HepG2 (cell line): ENCODE results near the gene NEAT1. TPM values are rescaled to one million over a fixed set of nuclear protein-coding genes. Genes with fewer than 3 reads are reported as not detected.

Experiments used
- ATF2 ChIP-seq: sonication (generic); formaldehyde crosslinking; IDR thresholded peaks from 2 replicates; pipeline ENCODE4 v1.4.0; 2020; ENCODE audit warnings: missing genetic modification reagents
- ESRRA ChIP-seq: sonication (generic); formaldehyde crosslinking; IDR thresholded peaks from 2 replicates; pipeline ENCODE4 v1.5.1; 2020; ENCODE audit warnings: mild to moderate bottlenecking, low read depth, missing genetic modification reagents
- HNF4G ChIP-seq, 2 experiments: sonication (generic) in 1 of 2; formaldehyde crosslinking in 1 of 2; IDR thresholded peaks; 2 replicates each; pipeline versions ENCODE4 v1.4.0 to v1.6.1; 2011 to 2020; ENCODE audit warnings: borderline replicate concordance in 2 of 2, low read depth in 2 of 2, mild to moderate bottlenecking in 2 of 2, low read length in 1 of 2, missing genetic modification reagents in 1 of 2, moderate library complexity in 1 of 2
- KLF12 ChIP-seq: sonication (generic); formaldehyde crosslinking; IDR thresholded peaks from 2 replicates; pipeline ENCODE4 v1.4.0; 2020; ENCODE audit warnings: missing genetic modification reagents, borderline replicate concordance
- KLF13 ChIP-seq: sonication (generic); formaldehyde crosslinking; IDR thresholded peaks from 2 replicates; pipeline ENCODE4 v1.4.0; 2020; ENCODE audit warnings: mild to moderate bottlenecking, missing genetic modification reagents
- KLF9 ChIP-seq: IDR thresholded peaks from 2 replicates; pipeline ENCODE4 v1.6.1; 2016; ENCODE audit warnings: low read depth
- PHB2 ChIP-seq: fragments of 450-650 bp; IDR thresholded peaks from 2 replicates; pipeline ENCODE4 v1.6.1; 2018; ENCODE audit not compliant: partially characterized antibody
- PHF20 ChIP-seq: sonication (generic); formaldehyde crosslinking; IDR thresholded peaks from 2 replicates; pipeline ENCODE4 v1.5.0; 2020; ENCODE audit warnings: mild to moderate bottlenecking, missing genetic modification reagents
- REPIN1 ChIP-seq: sonication (generic); formaldehyde crosslinking; IDR thresholded peaks from 2 replicates; pipeline ENCODE4 v1.8.0; 2022; ENCODE audit warnings: missing genetic modification reagents, low read depth, mild to moderate bottlenecking, borderline replicate concordance
- REXO4 ChIP-seq: sonication (generic); formaldehyde crosslinking; IDR thresholded peaks from 2 replicates; pipeline ENCODE4 v1.8.0; 2022; ENCODE audit warnings: missing genetic modification reagents, mild to moderate bottlenecking, borderline replicate concordance
- SMARCE1 ChIP-seq: fragments of 450-650 bp; IDR thresholded peaks from 2 replicates; pipeline ENCODE4 v1.6.1; 2017; ENCODE audit warnings: borderline replicate concordance
- SNAI1 ChIP-seq: sonication (generic); formaldehyde crosslinking; IDR thresholded peaks from 2 replicates; pipeline ENCODE4 v1.5.0; 2020; ENCODE audit warnings: mild to moderate bottlenecking, missing genetic modification reagents, borderline replicate concordance
- STAT6 ChIP-seq: sonication (generic); formaldehyde crosslinking; IDR thresholded peaks from 2 replicates; pipeline ENCODE4 v1.4.0; 2020; ENCODE audit warnings: missing genetic modification reagents, mild to moderate bottlenecking, borderline replicate concordance
- TOE1 ChIP-seq: sonication (generic); formaldehyde crosslinking; IDR thresholded peaks from 2 replicates; pipeline ENCODE4 v1.4.0; 2020; ENCODE audit warnings: mild to moderate bottlenecking, missing genetic modification reagents
- ZFP37 ChIP-seq: sonication (generic); formaldehyde crosslinking; IDR thresholded peaks from 2 replicates; pipeline ENCODE4 v1.4.0; 2020; ENCODE audit warnings: missing genetic modification reagents, borderline replicate concordance
- ZNF10 ChIP-seq: sonication (generic); formaldehyde crosslinking; IDR thresholded peaks from 2 replicates; pipeline ENCODE4 v1.4.0; 2020; ENCODE audit warnings: mild to moderate bottlenecking, low read depth, missing genetic modification reagents, borderline replicate concordance
- ZNF17 ChIP-seq: sonication (generic); formaldehyde crosslinking; IDR thresholded peaks from 2 replicates; pipeline ENCODE4 v1.5.0; 2020; ENCODE audit warnings: mild to moderate bottlenecking, missing genetic modification reagents
- ZNF274 ChIP-seq: sonication (generic); formaldehyde crosslinking; IDR thresholded peaks from 2 replicates; pipeline ENCODE4 v1.5.1; 2020; ENCODE audit warnings: mild to moderate bottlenecking, missing genetic modification reagents
- ZNF350 ChIP-seq: sonication (generic); formaldehyde crosslinking; IDR thresholded peaks from 2 replicates; pipeline ENCODE4 v1.4.0; 2020; ENCODE audit warnings: mild to moderate bottlenecking, low read depth, missing genetic modification reagents, borderline replicate concordance
- ZNF431 ChIP-seq: sonication (generic); formaldehyde crosslinking; IDR thresholded peaks from 2 replicates; pipeline ENCODE4 v1.9.0; 2022; ENCODE audit warnings: missing genetic modification reagents, low read depth, mild to moderate bottlenecking, borderline replicate concordance
- ZNF451 ChIP-seq: sonication (generic); formaldehyde crosslinking; IDR thresholded peaks from 2 replicates; pipeline ENCODE4 v1.5.0; 2020; ENCODE audit warnings: mild to moderate bottlenecking, missing genetic modification reagents
- ZNF577 ChIP-seq: sonication (generic); formaldehyde crosslinking; IDR thresholded peaks from 2 replicates; pipeline ENCODE4 v1.4.0; 2020; ENCODE audit warnings: mild to moderate bottlenecking, low read depth, missing genetic modification reagents, borderline replicate concordance
- ZNF629 ChIP-seq: sonication (generic); formaldehyde crosslinking; conservative IDR thresholded peaks from 2 replicates; pipeline ENCODE4 v1.5.0; 2020; ENCODE audit warnings: missing genetic modification reagents
- ZNF672 ChIP-seq: sonication (generic); formaldehyde crosslinking; IDR thresholded peaks from 2 replicates; pipeline ENCODE4 v1.8.1; 2022; ENCODE audit warnings: missing genetic modification reagents
- ZNF678 ChIP-seq: sonication (generic); formaldehyde crosslinking; IDR thresholded peaks from 2 replicates; pipeline ENCODE4 v1.4.0; 2020; ENCODE audit warnings: mild to moderate bottlenecking, missing genetic modification reagents
- ZNF772 ChIP-seq: sonication (generic); formaldehyde crosslinking; IDR thresholded peaks from 2 replicates; pipeline ENCODE4 v1.5.0; 2020; ENCODE audit warnings: mild to moderate bottlenecking, missing genetic modification reagents
- ZNF776 ChIP-seq: sonication (generic); formaldehyde crosslinking; IDR thresholded peaks from 2 replicates; pipeline ENCODE4 v1.4.0; 2020; ENCODE audit warnings: mild to moderate bottlenecking, missing genetic modification reagents
- polyA plus RNA-seq, 8 experiments: library from polyadenylated mRNA; depleted of rRNA in 3 of 8; stranded (reverse) in 7 of 8; unstranded in 1 of 8; fragments of >200 nt; fragmentation: Illumina TruSeq in 4 of 8; extraction: Trizol in 4 of 8; gene quantifications; 2 replicates each; pipeline versions ENCODE4 v1.2.1 to v1.2.3, GENCODE V29; 2011 to 2016; ENCODE audit warnings: low read depth in 4 of 8, missing spikeins in 1 of 8, mixed read lengths in 1 of 8; ENCODE audit not compliant: insufficient read depth in 1 of 8
- total RNA-seq, 5 experiments: library from RNA; depleted of rRNA; stranded (reverse); fragments of >200 nt; fragmentation: Illumina TruSeq; extraction: Trizol; gene quantifications; 2 replicates each; pipeline ENCODE4 v1.2.3, GENCODE V29; 2016; ENCODE audit warnings: low read depth in 1 of 5

Gene NEAT1
- total and polyA plus RNA-seq, 2 of the 13 experiments (the other 11 are each of a cell fraction or from before 2014, with no cell fraction given), result 20.5 to 41.2 TPM

GRCh38 chr11:65415499-65416340 lies 6.9 kb upstream of the NEAT1 start (continued):
- TF ChIP-seq HNF4G (IDR thresholded peaks at IDR 0.05; ENCODE audit: borderline replicate concordance, low read depth, low read length), result 0 out of 2 replicates have a peak, but pooled peaks have one; percentile 12
- peak; percentile 43; the same call in 1 of the 2 replicates for TF ChIP-seq HNF4G (CRISPR knock-in tag; IDR thresholded peaks at IDR 0.05; ENCODE audit: borderline replicate concordance, low read depth)
- 0 out of 2 replicates have a peak, but pooled peaks have one; percentile 46 for TF ChIP-seq ESRRA (CRISPR knock-in tag)
- TF ChIP-seq ZNF10 (CRISPR knock-in tag), result no peak
- no peak for TF ChIP-seq ZNF577 (CRISPR knock-in tag)
- peak; percentile 72; the same call in 1 of the 2 replicates for TF ChIP-seq ZNF678 (CRISPR knock-in tag)
- TF ChIP-seq ZNF629 (CRISPR knock-in tag), result peak; percentile 87
- no peak for TF ChIP-seq ATF2 (CRISPR knock-in tag)
- TF ChIP-seq ZNF672 (CRISPR knock-in tag), result no peak
- no peak for TF ChIP-seq REXO4
- no peak for TF ChIP-seq ZNF451 (CRISPR knock-in tag)
- TF ChIP-seq REPIN1 (CRISPR knock-in tag), result 0 out of 2 replicates have a peak, but pooled peaks have one; percentile 13
- TF ChIP-seq ZNF772 (CRISPR knock-in tag), result no peak
- no peak for TF ChIP-seq KLF9 (CRISPR knock-in tag)
- no peak for TF ChIP-seq ZNF17 (CRISPR knock-in tag)
- no peak for TF ChIP-seq ZNF776
- no peak for TF ChIP-seq KLF12 (CRISPR knock-in tag)
- no peak for TF ChIP-seq KLF13 (CRISPR knock-in tag)
- no peak for TF ChIP-seq STAT6
- TF ChIP-seq ZNF274 (CRISPR knock-in tag), result no peak
- TF ChIP-seq SNAI1 (CRISPR knock-in tag), result no peak
- no peak for TF ChIP-seq PHF20
- TF ChIP-seq ZFP37 (CRISPR knock-in tag), result no peak
- TF ChIP-seq PHB2, result no peak
- no peak for TF ChIP-seq ZNF431
- no peak for TF ChIP-seq TOE1
- no peak for TF ChIP-seq SMARCE1
- no peak for TF ChIP-seq ZNF350 (CRISPR knock-in tag)
